ENCODE measurements around the gene GIPC1.

DNA sequence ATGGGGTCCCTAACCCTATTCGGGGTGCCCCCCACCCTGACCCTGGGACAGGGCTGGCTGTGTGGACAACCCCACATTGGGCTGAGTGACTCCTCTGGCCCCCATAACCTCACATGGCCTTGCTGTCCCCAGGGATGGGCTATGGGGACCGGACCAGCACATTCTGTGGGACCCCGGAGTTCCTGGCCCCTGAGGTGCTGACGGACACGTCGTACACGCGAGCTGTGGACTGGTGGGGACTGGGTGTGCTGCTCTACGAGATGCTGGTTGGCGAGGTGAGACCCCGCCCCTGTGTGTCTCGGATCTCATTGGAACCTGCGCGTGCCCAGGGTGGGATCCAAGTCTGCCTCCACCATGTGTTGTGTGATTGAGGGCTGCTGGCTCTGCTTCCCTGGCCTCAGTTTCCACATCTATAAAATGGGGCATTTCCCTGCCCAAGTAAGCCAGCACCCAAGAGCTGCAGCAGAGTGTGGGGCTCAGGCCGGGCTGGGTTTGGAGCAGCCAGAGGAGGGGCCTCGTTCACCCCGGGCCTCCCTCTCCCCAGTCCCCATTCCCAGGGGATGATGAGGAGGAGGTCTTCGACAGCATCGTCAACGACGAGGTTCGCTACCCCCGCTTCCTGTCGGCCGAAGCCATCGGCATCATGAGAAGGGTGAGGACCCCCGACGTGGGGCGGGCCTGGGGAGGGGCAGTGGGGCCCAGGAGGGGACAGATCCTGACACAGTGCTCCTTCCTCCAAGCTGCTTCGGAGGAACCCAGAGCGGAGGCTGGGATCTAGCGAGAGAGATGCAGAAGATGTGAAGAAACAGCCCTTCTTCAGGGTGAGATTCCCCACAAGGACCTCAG is 25.7 kb downstream of the GIPC1 start:
- TF ChIP-seq REST (IDR thresholded peaks at IDR 0.05; ENCODE audit: borderline replicate concordance) (no peak), REST (CRISPR knock-in tag; IDR thresholded peaks at IDR 0.05; ENCODE audit: low read depth) (no peak), ZNF431 (CRISPR knock-in tag; IDR thresholded peaks at IDR 0.05) (no peak), RCOR1 (IDR thresholded peaks at IDR 0.05; ENCODE audit: borderline replicate concordance in 1 of 2, low read depth in 2 of 2, low read length in 2 of 2) (no peak), ARHGAP35 (IDR thresholded peaks at IDR 0.05; ENCODE audit: partially characterized antibody) (no peak), BRCA1 (IDR thresholded peaks at IDR 0.05) (no peak), BRCA1 (CRISPR knock-in tag; IDR thresholded peaks at IDR 0.05) (no peak), SP1 (CRISPR knock-in tag; IDR thresholded peaks at IDR 0.05) (no peak), POLR2A (conservative IDR thresholded peaks at IDR 0.05) (no peak), HDAC6 (IDR thresholded peaks at IDR 0.05; ENCODE audit: low read depth, low read length) (no peak), RB1 (IDR thresholded peaks at IDR 0.05; ENCODE audit: low read depth) (no peak)

Measured in K562 (cell line).